Activated CD4-positive, alpha-beta T cell treated with anti-CD3 and anti-CD28 coated beads for 4 hours (primary cell): ENCODE results near the gene ANXA11.
"Not testable (repeated sequence)": the region's sequence is repeated elsewhere in the genome, so short reads cannot be mapped to it uniquely, and the experiment has no call there.

ENCODE experiments used
- DNase-seq, 2 donors: peaks; one replicate each; pipeline ENCODE4 v3.0.0-alpha.2; 2020

ANXA11 gene

DNA sequence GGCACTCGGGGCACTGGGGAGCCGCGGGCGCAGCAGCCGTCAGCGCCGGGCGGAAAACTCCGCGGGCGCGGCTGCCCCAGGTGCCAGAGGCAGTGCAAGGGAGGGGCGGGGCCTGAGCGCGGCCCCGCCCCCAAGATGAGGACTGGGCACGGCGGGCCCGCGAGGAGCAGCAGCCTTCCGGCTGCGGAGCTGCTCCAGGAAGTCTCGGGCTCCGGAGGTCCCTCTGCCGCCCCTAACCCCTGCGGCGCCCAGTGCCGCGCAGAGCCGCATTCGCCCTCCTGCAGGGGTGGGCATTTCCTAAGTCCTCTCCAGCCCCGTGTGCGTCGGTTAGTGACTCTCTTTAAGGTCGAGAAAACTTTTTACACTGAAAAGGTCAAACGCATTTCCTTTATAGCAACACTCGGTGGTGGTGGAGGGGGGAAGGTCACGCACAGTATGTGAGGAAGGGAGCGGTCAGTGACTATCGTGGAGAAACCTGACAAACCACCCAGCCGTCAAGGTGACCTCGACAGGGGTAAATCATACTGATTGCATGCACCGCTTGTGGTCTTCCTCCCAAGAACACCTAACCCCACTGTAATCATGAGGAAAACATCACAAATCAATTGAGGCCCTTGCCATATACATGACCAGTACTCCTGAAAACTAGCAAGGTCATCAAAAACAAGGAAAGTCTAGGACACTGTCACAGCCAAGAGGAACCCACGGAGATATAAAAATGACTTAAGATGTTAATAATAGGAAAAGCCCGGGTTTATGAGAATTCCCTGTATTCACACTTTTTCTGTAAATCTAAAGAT is at the start of gene ANXA11:
TSS of gene ANXA11 (minus strand) at position 61 of the 800 bp plus-strand sequence. CDS start 32,676 bp downstream, outside the sequence.
- peak; percentile 82 to 83 for DNase-seq

DNA sequence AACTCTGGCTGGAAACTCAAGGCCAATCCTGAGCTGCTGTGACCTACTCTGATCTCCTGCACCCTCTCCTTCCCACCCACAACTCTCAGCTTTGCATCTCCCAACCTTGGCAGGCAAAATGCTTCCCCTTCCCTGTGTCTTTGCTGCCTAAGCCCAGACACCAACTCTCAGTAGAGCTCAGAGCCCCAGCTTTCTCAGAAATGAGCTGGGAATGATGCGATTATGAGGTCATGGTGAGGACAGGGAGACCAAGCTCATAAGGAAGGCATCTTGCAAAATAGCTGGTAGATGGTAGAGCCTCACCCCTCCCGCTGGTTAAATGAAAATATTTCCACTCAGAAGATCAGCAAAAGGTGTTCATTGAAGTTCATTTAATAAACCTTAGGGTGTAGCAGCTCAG is 49.4 kb upstream of the ANXA11 start:
- DNase-seq, result not testable (repeated sequence)

DNA sequence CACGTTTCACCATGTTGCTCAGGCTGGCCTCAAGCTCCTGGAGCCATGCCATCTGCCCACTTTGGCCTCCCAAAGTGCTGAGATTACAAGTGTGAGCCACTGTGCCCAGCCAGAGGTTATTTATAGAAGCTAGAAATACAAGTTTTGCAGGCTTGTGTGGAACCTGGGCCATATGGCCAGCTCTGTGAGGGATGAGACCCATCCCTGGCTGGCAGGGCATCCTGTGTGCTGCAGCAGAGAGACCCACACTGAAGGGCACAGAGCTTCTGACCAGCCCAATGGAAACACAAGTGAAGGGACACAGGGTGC is 48.6 kb upstream of the ANXA11 start:
- DNase-seq, result not testable (repeated sequence)

DNA sequence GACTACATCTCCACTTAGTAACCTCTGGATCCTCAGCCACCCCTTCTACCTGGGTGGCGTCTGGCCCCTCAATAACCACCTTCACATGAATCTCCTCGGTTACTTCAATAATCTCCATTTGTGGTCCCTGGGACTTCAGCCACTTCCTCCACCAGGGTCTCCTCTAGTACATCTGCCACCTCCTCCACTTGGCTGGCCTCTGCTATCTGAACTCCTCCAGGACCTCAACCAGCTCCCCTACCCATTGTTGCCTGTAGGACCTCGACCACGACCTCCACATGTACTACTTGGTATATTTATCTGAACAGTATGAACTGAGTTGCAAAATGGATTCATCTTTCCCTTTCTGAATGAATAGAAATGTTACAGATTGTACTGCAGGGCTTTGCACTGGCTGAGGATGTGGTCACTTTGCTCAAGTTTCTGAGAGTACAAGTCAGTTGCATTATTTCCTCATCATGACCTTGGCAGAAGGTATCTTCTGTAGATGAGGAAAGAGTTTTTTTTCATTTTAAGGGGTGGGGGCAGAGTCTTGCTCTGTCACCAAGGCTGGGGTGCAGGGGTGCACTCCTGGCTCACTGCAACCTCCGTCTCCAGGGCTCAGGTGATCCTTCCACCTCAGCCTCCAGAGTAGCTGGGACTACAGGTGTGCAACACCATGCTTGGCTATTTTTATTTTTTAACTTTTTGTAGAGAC is 48.1 kb upstream of the ANXA11 start:
- DNase-seq, result no peak

DNA sequence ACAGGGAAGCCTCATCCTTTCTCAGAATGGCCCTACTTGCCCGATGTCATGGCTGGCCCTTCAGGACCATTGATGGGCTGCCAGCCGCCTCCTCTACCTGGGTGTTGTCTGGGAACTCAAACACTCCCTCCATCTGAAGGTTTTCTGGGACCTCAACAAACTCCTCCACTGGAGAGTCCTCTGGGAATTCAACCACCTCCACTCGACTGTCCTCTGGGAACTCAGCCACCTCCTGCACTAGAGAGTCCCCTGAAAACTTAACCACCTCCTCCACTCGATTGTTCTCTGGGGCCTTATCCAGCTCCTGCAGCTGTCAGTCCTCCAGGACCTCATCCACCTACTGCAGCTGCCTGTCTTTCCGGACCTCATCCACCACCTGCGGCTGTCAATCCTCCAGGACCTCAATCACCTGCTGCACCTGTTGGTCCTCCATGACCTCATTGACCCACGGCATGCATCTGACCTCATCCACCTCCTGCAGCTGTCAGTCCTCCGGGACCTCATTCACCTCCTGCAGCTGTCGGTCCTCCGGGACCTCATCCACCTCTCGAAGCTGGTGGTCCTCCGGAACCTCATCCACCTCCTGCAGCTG is 47.1 kb upstream of the ANXA11 start:
- DNase-seq, result no peak

DNA sequence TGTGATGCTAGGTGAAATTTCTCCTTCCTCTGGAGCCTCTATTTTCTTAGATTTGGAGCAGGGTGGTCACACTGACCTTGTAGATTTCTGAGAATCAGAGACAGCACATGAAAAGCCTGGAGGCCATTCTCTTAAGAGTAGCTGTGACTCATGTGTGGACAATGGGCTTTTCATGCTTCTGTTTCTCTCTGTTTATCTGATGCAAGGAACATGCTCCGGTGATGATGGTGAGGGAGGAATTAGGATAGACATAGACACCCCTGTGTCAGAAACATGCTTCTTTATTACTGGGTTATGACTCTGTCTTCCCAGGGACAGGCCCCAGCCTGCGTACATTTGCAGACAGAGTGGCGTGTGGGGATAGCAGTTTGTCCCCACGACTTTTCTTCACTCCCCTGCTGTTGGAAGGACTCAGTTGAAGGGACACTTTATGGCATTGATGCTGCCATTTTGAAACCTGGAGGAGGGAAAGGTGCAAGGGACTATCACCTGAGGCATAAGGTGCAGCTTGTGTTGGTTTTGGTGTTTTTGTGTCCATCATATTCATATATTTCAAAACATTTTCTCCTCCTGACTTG is 46.5 kb upstream of the ANXA11 start:
- not testable (repeated sequence) for DNase-seq

DNA sequence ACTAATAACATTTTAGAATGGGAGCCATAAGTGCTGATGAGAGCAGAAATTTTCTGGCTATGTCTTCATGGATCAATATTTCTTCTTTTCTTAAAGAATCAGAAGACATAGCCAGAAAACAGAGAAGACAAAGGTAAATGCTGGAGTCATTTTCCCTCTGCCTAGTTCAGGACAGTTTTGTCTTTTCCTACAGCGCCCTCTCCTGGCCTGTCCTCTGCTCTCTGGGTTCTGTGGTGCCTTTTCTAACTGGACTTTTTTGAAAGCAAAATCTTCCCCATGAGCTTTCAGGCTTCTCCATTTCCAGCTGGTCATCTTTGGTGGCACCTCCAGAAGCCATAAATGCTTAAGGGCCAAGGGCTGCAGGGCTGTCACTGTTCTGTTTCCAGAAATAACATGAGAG is 45.1 kb upstream of the ANXA11 start:
- not testable (repeated sequence) for DNase-seq

DNA sequence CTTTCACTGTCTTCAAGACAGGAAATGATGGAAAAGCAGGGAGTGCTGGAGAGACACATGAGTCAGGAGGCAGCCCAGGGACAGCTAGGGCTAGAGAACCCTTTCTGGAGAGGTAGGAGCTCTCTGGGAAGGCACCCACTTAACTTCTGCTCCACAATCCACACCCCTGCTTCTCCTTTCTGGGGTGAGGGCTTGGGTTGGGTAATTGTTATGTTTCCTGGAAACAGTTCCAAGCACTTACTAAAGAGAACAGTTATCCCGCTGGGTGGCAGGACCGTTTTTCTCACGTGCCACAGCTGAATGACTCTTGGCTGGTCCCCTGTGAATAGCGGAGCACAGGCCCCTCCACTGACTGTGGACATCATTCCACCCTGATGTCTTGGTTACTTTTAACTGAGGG is 44.6 kb upstream of the ANXA11 start:
- not testable (repeated sequence) for DNase-seq

DNA sequence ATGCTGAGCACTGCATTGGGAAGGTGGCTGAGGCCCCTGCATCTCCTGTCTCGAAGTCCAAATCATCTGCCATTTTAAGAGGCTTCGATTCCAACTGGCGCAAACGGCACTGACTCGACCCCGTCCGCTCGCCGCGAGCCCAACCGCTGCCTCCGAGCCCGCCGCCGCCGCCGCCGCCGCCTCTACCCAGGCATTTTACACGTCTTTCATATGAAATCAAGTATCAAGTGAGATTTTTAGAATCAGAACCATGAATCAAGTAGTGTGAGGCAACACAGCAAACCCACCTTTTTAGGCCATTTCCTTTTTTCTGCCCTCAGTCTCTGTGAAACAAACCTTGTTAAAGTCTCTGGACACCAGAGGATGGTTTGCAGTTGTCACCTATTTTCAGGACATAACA is 42.3 kb upstream of the ANXA11 start:
- DNase-seq, result not testable (repeated sequence)

DNA sequence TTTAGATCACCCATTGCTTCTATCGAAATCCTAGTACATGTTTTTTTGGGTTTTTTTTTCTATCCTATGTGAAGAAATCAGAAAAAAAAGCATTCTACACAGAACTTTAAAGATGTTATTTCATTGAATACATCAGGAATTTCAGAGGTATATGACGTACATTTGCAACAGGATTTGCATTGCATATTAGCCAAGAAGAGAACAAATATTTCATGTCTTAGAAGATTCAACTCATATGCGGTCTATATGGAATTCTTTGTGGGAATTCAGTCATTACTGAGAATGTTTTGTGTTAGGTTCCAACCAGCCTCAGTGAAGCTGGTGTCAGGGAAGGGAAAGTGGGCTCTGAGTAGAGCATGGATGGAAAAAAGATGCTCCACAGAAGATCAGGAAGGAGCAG is 39.0 kb upstream of the ANXA11 start:
- DNase-seq, result not testable (repeated sequence)

DNA sequence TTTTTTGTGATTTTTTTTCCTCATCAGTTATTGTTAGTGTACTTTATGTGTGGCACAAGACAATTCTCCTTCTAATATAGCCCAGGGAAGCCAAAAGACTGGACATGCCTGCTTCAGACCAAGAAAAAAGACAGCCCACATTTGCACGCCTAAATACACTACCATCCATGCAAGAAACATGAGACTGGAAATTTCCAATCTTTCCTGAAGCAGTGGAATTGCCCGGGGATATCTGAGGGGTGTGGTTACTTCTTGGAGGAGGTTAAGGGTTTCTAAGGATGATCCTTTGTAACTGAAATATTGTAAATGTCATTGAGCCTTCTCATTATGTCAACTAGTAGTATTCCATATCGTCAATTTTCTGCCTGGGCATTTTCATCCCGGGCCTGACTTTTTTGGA is 37.0 kb upstream of the ANXA11 start:
- not testable (repeated sequence) for DNase-seq

DNA sequence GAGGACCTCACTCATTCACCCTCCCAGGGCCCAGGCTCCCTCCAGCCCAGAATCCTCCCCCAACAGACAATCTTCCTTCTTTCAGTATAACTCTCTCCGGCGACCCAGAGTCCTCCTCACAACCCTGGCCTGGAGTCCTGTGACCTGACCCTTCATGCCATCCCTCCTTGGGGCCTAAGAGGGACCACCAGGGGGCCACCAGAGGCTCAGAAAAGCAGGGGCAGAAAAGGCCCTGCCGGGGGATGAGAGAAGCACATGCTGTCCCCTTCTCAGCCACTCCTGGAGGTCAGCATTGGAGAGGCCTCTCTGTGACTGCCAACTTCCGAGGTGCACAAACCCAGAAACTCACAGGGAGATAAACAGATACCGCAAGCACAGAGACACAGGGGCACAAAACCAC is 31.1 kb upstream of the ANXA11 start:
- DNase-seq, result not testable (repeated sequence)

DNA sequence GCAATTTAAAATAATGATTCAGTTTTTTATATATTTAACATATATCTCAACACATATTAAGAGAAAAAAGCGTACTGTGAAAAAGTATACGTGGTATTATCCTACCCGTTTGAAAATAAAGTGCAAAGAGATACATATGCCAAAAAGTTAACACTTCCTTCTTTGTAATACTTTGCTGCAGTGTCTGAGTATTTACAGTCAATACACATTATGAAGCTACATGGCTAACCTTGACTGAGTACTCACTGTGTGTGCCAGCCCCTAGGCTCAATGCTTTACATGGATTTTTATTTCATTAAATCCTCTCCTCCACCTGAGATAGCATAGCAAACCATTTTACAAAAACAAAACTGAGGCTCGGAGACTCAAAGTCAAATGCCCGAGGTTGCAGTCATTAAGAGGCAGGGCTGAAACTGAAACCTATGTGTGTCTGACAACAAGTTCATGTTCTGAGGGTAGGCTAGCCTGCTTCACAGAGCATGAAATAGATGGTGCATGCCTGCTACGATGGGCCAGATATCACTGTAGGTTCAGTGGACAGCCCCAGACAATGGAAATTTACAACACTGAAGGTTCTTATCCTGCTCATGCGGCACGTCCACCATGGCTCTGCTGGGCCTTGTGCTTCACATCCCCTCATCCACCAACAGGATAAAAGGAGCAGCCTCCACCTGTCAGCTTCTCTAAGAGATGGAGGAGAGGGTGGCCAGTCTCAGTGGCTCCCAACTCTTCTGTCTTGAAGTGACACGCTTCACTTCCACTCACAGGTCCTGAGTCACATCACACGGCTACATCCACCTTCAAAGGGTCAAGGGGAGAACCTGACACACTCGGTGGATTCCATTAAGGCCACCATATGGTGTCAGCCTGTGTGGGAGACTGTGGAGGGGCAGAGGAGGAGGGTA is 29.2 kb upstream of the ANXA11 start:
- not testable (repeated sequence) for DNase-seq

DNA sequence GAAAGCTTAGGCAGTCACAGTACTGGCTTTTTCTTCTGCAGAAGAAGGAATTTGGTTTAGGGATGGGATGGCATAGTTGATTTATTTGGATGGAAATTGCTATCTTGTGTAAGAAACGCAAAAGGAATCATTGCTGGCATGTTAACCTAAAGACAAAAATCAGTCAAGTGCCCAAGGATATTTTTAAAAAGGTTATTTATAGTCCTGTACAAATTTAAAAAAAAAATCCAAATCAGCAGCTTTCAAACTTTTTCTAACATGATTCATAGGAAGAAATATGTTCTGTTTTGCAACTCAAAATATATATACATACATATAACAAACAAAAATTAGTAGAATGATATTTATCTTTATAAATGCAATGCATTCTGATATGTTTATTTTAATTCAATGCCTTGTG is 28.5 kb upstream of the ANXA11 start:
- DNase-seq, result not testable (repeated sequence)

DNA sequence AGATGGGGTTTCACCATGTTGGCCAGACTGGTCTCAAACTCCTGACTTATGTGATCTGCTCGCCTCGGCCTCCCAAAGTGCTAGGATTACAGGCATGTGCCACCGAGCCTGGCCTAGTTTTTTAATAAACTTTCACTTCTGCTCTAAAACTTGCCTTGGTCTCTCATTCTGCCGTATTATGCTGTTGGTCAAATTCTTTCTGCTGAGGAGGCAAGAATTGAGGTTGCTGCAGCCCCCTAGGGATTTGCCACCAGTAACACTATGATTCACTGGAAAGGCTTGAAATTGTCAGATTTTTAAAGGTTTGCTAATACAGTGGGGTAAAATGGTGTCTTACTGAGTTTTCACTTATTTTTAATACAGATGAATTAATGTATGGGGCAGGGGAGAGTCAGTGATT is 21.4 kb upstream of the ANXA11 start:
- DNase-seq, result not testable (repeated sequence)

DNA sequence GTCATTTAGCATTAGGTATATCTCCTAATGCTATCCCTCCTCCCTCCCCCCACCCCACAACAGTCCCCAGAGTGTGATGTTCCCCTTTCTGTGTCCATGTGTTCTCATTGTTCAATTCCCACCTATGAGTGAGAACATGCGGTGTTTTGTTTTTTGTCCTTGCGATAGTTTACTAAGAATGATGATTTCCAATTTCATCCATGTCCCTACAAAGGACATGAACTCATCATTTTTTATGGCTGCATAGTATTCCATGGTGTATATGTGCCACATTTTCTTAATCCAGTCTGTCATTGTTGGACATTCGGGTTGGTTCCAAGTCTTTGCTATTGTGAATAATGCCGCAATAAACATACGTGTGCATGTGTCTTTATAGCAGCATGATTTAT is 17.7 kb upstream of the ANXA11 start:
- not testable (repeated sequence) for DNase-seq

DNA sequence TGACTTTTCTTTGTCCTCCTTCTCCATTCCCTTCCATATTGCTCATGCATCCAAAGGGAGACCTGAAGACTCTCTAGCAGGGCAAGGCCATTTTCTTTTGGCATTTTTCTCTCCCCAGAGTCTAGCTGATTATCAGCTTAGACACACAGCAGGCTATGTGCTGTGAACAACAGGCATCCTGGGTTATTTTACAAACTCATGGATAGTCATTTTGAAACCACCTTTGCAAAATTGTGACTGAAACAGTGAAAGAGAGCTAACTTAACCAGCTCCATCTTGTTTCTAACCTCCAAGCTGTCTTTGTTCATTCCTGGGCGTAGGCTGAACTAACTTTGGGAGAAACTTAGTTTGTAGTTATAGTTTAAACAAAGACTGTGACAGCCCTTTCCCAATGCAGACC is 13.5 kb upstream of the ANXA11 start:
- not testable (repeated sequence) for DNase-seq

DNA sequence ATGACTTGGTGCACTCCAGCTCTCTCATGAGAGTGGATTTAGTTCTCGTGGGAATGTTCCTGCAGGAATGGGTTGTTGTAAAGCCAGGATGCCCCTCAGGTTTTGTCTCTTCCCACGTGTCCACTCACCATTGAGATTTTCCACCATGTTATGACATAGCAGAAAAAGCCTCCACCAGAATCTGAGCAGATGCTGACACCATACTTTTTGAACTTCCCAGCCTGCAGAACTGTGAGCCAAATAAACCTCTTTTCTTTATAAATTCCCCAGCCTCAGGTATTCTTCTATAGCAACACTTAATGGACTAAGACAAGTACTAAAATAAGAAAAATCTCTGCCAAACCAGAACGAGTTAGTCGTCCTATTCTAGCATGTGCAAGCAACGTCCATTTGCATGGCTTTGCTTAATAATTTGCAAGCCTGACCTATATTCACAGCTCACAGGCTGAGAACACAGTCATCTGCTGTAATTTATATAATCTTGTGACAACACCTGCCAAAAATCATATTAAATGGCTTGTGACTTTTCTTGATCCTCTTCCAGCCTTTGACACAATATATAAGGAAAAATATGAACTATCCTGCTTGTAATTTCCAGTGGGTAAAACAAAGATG is 9.1 kb upstream of the ANXA11 start:
- not testable (repeated sequence) for DNase-seq

DNA sequence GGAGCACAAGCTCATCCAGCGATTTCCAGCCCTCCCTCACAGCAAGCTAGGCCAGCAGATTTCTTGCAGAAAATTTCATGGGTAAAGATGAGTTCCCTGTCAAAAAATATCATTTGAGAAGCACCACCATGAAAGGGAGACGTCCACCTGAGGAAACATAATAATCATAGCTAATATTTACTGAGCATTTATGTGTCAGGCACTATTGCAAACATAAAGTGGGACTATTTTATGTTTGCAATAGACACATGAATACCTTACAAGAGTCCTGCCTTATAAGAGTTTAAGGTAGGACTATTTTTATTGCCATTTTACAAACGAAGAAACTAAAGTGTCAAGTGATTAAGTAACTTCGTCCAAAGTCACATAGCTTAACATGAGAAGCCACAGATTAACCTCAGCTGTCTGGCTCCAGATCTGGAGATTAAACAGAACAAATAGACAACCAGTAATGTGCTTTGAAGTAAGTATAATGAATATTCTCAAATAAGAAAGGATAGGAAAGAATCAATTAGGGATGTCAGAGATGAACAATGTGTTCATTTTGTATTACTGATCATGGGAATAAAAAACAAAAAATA is 7.3 kb upstream of the ANXA11 start:
- DNase-seq, result not testable (repeated sequence)

DNA sequence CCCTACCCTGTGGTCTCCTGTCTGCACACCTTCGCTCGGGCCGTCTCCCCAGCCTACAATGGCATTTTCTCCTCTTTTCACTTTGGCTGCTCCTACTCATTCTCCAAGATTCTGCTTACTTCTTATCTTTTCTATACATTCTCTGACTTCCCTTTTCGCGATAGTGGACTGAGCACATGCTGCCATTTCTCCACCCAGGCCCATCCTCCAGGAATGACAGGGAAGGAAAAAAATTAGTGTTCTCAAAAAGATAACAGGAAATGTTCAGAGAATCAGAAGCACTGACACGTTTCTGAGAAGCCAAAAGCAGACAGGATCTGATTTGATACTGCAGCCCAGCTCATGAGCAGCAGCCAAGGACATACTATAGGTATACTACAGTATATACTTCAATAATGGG is 6.4 kb upstream of the ANXA11 start:
- DNase-seq, result no peak

DNA sequence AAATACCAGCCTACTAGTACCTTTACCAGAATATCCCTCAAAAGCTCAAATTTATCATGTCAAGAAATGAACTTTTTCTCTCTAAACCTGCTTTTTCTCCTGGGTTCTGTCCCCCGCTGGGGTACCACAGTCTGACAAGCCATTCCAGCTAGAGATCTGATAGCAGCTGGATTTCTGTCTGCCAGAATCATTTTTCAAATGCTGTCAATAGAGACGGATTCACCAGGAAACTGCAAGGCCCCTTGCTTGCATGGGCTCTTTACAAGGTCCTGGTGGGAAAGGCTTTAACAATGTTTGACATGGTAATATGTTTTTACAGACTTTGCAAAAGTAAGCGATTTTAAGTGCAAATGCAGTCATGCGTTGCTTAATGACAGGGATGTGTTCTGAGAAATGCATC is 4.9 kb upstream of the ANXA11 start:
- DNase-seq, result no peak
